GM12878 (cell line): Measurements from ENCODE around the gene CYP2U1.

Experiments
- EP300 ChIP-seq, 2 experiments: fragments of 150-350 bp in 1 of 2; IDR thresholded peaks; 2 replicates each; pipeline ENCODE4 v1.6.1; 2011 to 2012; ENCODE audit warnings: low read depth in 2 of 2, low read length in 2 of 2, borderline replicate concordance in 1 of 2, improper control_type of control experiment in 1 of 2, inconsistent platforms in 1 of 2; ENCODE audit not compliant: control insufficient read depth in 1 of 2
- MEF2A ChIP-seq: IDR thresholded peaks from 2 replicates; pipeline ENCODE4 v1.6.1; 2011; ENCODE audit warnings: low read depth, mild to moderate bottlenecking, low read length, moderate library complexity; ENCODE audit not compliant: insufficient read depth
- POLR2A ChIP-seq: IDR thresholded peaks from 2 replicates; pipeline ENCODE4 v1.6.1; 2011; ENCODE audit warnings: low read depth, mild to moderate bottlenecking, low read length
- POLR2AphosphoS5 ChIP-seq: IDR thresholded peaks from 2 replicates; pipeline ENCODE4 v1.6.1; 2011; ENCODE audit warnings: mild to moderate bottlenecking, low read length, inconsistent platforms
- SKIL ChIP-seq: fragments of 450-650 bp; IDR thresholded peaks from 2 replicates; pipeline ENCODE4 v1.6.1; 2017; ENCODE audit warnings: mild to moderate bottlenecking, low read depth, inconsistent platforms; ENCODE audit not compliant: poor library complexity, severe bottlenecking
- SMARCA5 ChIP-seq: fragments of 450-650 bp; IDR thresholded peaks from 2 replicates; pipeline ENCODE4 v1.6.1; 2017; ENCODE audit warnings: mild to moderate bottlenecking
- TCF3 ChIP-seq: IDR thresholded peaks from 2 replicates; pipeline ENCODE4 v1.6.1; 2012; ENCODE audit warnings: low read depth, mild to moderate bottlenecking, low read length, borderline replicate concordance; ENCODE audit not compliant: insufficient read depth
- USF1 ChIP-seq: IDR thresholded peaks from 2 replicates; pipeline ENCODE4 v1.6.1; 2011; ENCODE audit warnings: borderline replicate concordance, low read depth, mild to moderate bottlenecking, moderate library complexity, mixed read lengths, low read length; ENCODE audit not compliant: insufficient read depth; ENCODE audit errors: extremely low read length
- ZBTB4 ChIP-seq: fragments of 450-650 bp; formaldehyde crosslinking; IDR thresholded peaks from 2 replicates; pipeline ENCODE4 v1.4.0; 2022; ENCODE audit warnings: mild to moderate bottlenecking, moderate library complexity
- ZNF274 ChIP-seq: IDR thresholded peaks from one replicate; pipeline ENCODE4 v1.8.0; 2011; ENCODE audit not compliant: insufficient read length, insufficient read depth

- no peak for TF ChIP-seq SMARCA5
- no peak for TF ChIP-seq POLR2AphosphoS5
- TF ChIP-seq ZNF274: no peak
- TF ChIP-seq TCF3: no peak
- no peak for TF ChIP-seq USF1
- no peak for TF ChIP-seq POLR2A
- no peak for TF ChIP-seq EP300 (IDR thresholded peaks at IDR 0.05; ENCODE audit: borderline replicate concordance in 1 of 2, control insufficient read depth in 1 of 2, low read depth in 2 of 2, low read length in 2 of 2)
- TF ChIP-seq SKIL: no peak
- TF ChIP-seq MEF2A: no peak
- TF ChIP-seq ZBTB4 (CRISPR knock-in tag): no peak
Measured at GRCh38 chr4:107945809-107946208, 14.5 kb downstream of the CYP2U1 start.
